Measurements from ENCODE around the gene CYTH4.

Gene CYTH4

GRCh38 chr22:37345863-37346504 is 63.7 kb downstream of the CYTH4 start:
- peak; percentile 61 for DNase-seq (ENCODE audit: low read depth)

GRCh38 chr22:37346505-37346895 is 64.2 kb downstream of the CYTH4 start:
- no peak for DNase-seq (ENCODE audit: low read depth)

- DNase-seq (ENCODE audit: low read depth) = no peak
Observed at GRCh38 chr22:37349043-37349814, 66.9 kb downstream of the CYTH4 start.

GRCh38 chr22:37351232-37351631 is 68.9 kb downstream of the CYTH4 start:
- DNase-seq (ENCODE audit: low read depth) = no peak

GRCh38 chr22:37352481-37352880 is 70.2 kb downstream of the CYTH4 start:
- DNase-seq (ENCODE audit: low read depth) = no peak

- DNase-seq (ENCODE audit: low read depth) = no peak
Observed at GRCh38 chr22:37353839-37354238, 71.5 kb downstream of the CYTH4 start.

GRCh38 chr22:37354261-37354660 is 72.0 kb downstream of the CYTH4 start:
- DNase-seq (ENCODE audit: low read depth) = no peak

- DNase-seq (ENCODE audit: low read depth) = no peak
Observed at GRCh38 chr22:37354670-37355069, 72.4 kb downstream of the CYTH4 start.

GRCh38 chr22:37355174-37355573 is 72.9 kb downstream of the CYTH4 start:
- no peak for DNase-seq (ENCODE audit: low read depth)

- no peak for DNase-seq (ENCODE audit: low read depth)
Observed at GRCh38 chr22:37356922-37357321, 74.6 kb downstream of the CYTH4 start.

GRCh38 chr22:37357446-37358075 is 75.3 kb downstream of the CYTH4 start:
- DNase-seq (ENCODE audit: low read depth) = no peak

- no peak for DNase-seq (ENCODE audit: low read depth)
Observed at GRCh38 chr22:37358386-37358785, 76.1 kb downstream of the CYTH4 start.

- no peak for DNase-seq (ENCODE audit: low read depth)
Observed at GRCh38 chr22:37358917-37359316, 76.6 kb downstream of the CYTH4 start.

- DNase-seq (ENCODE audit: low read depth) = no peak
Observed at GRCh38 chr22:37362621-37363020, 80.3 kb downstream of the CYTH4 start.

- DNase-seq (ENCODE audit: low read depth) = no peak
Observed at GRCh38 chr22:37363261-37363992, 81.1 kb downstream of the CYTH4 start.

Measured in HS-5 (cell line).